HepG2 (cell line): ENCODE measurements around the gene INTS3. TPM values are rescaled to one million over a fixed set of nuclear protein-coding genes. Genes with fewer than 3 reads are reported as not detected.

Experiments
- ATAC-seq: fragments of 200-7000 bp; cut with Tn5 transposase; 3 replicates; pipeline ENCODE4 v1.9.1; 2020; ENCODE audit warnings: mild to moderate bottlenecking, moderate library complexity
- BruUV-seq: library from RNA; stranded (reverse); fragments of 400-500 nt; replicated peaks from 2 replicates; lab custom pipeline; 2021; lab: Mats Ljungman, UMichigan
- CTCF ChIA-PET: fragments of 300-600 bp; formaldehyde crosslinking; extraction: SDS; loops from one replicate; lab custom pipeline; 2021; ENCODE audit warnings: low total read pairs, inconsistent platforms, low intra/inter-chr PET ratio; lab: Yijun Ruan, JAX
- POLR2A ChIA-PET: fragments of 350-600 bp; sonication (Branson Sonifier 250); formaldehyde crosslinking; loops from one replicate; lab custom pipeline; 2020; ENCODE audit warnings: antibody characterized with exemption, inconsistent platforms; lab: Yijun Ruan, JAX
- DNase-seq: peaks from one replicate; pipeline ENCODE4 v3.0.0-alpha.2; 2015; ENCODE audit warnings: low spot score
- FAIRE-seq: peaks from 3 replicates; lab custom pipeline; 2011; peaks lifted over from hg19 to GRCh38; lab: Jason Lieb, UNC
- H2AFZ ChIP-seq: one replicate; pipeline ENCODE4 v1.6.1; 2011; ENCODE audit warnings: low read length, inconsistent platforms
- H3K27ac ChIP-seq: fragments of 300-600 bp; 3 replicates; pipeline ENCODE4 v1.8.0; 2011; ENCODE audit warnings: mixed run types, mild to moderate bottlenecking, mixed read lengths, low read length, inconsistent platforms; ENCODE audit not compliant: insufficient read depth; ENCODE audit errors: extremely low read length
- H3K27me3 ChIP-seq, 2 experiments: fragments of 200-600 bp in 1 of 2; 2 replicates in 1 of 2; 3 replicates in 1 of 2; pipeline versions ENCODE4 v1.6.0 to v1.8.0; 2011; ENCODE audit warnings: low read length in 2 of 2, mild to moderate bottlenecking in 2 of 2, moderate library complexity in 2 of 2, inconsistent platforms in 1 of 2; ENCODE audit not compliant: insufficient read depth in 2 of 2, control insufficient read depth in 1 of 2
- H3K36me3 ChIP-seq, 2 experiments: fragments of 200-600 bp in 1 of 2; replicated peaks in 1 of 2; 2 replicates in 1 of 2; 3 replicates in 1 of 2; pipeline versions ENCODE4 v1.5.1 to v1.8.0; 2011; ENCODE audit warnings: low read length in 2 of 2, inconsistent platforms in 1 of 2; ENCODE audit not compliant: insufficient read depth in 2 of 2, control insufficient read depth in 1 of 2
- H3K4me1 ChIP-seq: 2 replicates; pipeline ENCODE4 v1.5.1; 2012; ENCODE audit warnings: low read length, inconsistent platforms; ENCODE audit not compliant: insufficient read depth
- H3K4me2 ChIP-seq: 2 replicates; pipeline ENCODE4 v1.6.0; 2011; ENCODE audit warnings: low read depth, low read length, inconsistent platforms
- H3K4me3 ChIP-seq, 3 experiments: fragments of 200-600 bp in 1 of 3; sonication (generic), shearing (Covaris generic) in 1 of 3; replicated peaks in 1 of 3; 2 replicates each; pipeline ENCODE4 v1.5.1; 2011 to 2016; ENCODE audit warnings: low read length in 3 of 3, inconsistent platforms in 2 of 3, low read depth in 2 of 3, mild to moderate bottlenecking in 2 of 3, control low read depth in 1 of 3, mixed read lengths in 1 of 3; ENCODE audit not compliant: insufficient read depth in 1 of 3
- H3K79me2 ChIP-seq: one replicate; pipeline ENCODE4 v1.6.1; 2011; ENCODE audit warnings: low read length, inconsistent platforms; ENCODE audit not compliant: insufficient read depth
- H3K9ac ChIP-seq: 2 replicates; pipeline ENCODE4 v1.6.0; 2011; ENCODE audit warnings: mild to moderate bottlenecking, low read depth, low read length, inconsistent platforms; ENCODE audit not compliant: insufficient read depth
- H3K9me3 ChIP-seq: 2 replicates; pipeline ENCODE4 v1.5.1; 2012; ENCODE audit warnings: mild to moderate bottlenecking, low read length
- H4K20me1 ChIP-seq: 2 replicates; pipeline ENCODE4 v1.6.0; 2011; ENCODE audit warnings: inconsistent platforms, mild to moderate bottlenecking, low read length, moderate library complexity; ENCODE audit not compliant: insufficient read depth
- IKZF4 ChIP-seq: sonication (generic); formaldehyde crosslinking; IDR thresholded peaks from 2 replicates; pipeline ENCODE4 v1.5.1; 2020; ENCODE audit warnings: borderline replicate concordance, mild to moderate bottlenecking, low read depth, missing genetic modification reagents; ENCODE audit errors: not compliant biosample characterization
- MBD4 ChIP-seq: IDR thresholded peaks from 2 replicates; pipeline ENCODE4 v1.6.1; 2012; ENCODE audit warnings: low read length, inconsistent platforms, borderline replicate concordance
- MED1 ChIP-seq: sonication (generic); formaldehyde crosslinking; IDR thresholded peaks from 2 replicates; pipeline ENCODE4 v1.4.0; 2020; ENCODE audit warnings: missing genetic modification reagents
- RFX1 ChIP-seq: fragments of 450-650 bp; IDR thresholded peaks from 2 replicates; pipeline ENCODE4 v1.6.1; 2017
- ZNF143 ChIP-seq: sonication (generic); formaldehyde crosslinking; IDR thresholded peaks from 2 replicates; pipeline ENCODE4 v1.4.0; 2020; ENCODE audit warnings: missing genetic modification reagents
- ZNF20 ChIP-seq: sonication (generic); formaldehyde crosslinking; IDR thresholded peaks from 2 replicates; pipeline ENCODE4 v1.4.0; 2020; ENCODE audit warnings: mild to moderate bottlenecking, moderate library complexity, missing genetic modification reagents
- WGBS: methylation state at CpG from one replicate; pipeline ENCODE4 v1.1.6; 2017; ENCODE audit warnings: low lambda C conversion rate; 5-methylcytosine and 5-hydroxymethylcytosine counted together
- in situ Hi-C: cut with HindIII; loops from 2 replicates; pipeline ENCODE4 v1.10.0; 2017; ENCODE audit warnings: low pct_unique_long_range_greater_than_20kb; ENCODE audit not compliant: extremely low pct_ligation_motif_present
- intact Hi-C: fragments of 100-400 bp; cut with micrococcal nuclease; formaldehyde crosslinking; loops from one replicate; pipeline ENCODE4 v1.10.0; 2022; ENCODE audit not compliant: unreplicated experiment
- polyA plus RNA-seq, 8 experiments: library from polyadenylated mRNA; depleted of rRNA in 3 of 8; stranded (reverse) in 7 of 8; unstranded in 1 of 8; fragments of >200 nt; fragmentation: Illumina TruSeq in 4 of 8; extraction: Trizol in 4 of 8; gene quantifications; 2 replicates each; pipeline versions ENCODE4 v1.2.1 to v1.2.3, GENCODE V29; 2011 to 2016; ENCODE audit warnings: low read depth in 4 of 8, missing spikeins in 1 of 8, mixed read lengths in 1 of 8; ENCODE audit not compliant: insufficient read depth in 1 of 8
- total RNA-seq, 5 experiments: library from RNA; depleted of rRNA; stranded (reverse); fragments of >200 nt; fragmentation: Illumina TruSeq; extraction: Trizol; gene quantifications; 2 replicates each; pipeline ENCODE4 v1.2.3, GENCODE V29; 2016; ENCODE audit warnings: low read depth in 1 of 5
- TF ChIP-seq, protein P1 (sequence below): sonication (generic); formaldehyde crosslinking; IDR thresholded peaks from 2 replicates; pipeline ENCODE4 v1.5.0; 2020; ENCODE audit warnings: mild to moderate bottlenecking, missing genetic modification reagents
- TF ChIP-seq, protein P2 (sequence below), 2 experiments: sonication (generic) in 1 of 2; formaldehyde crosslinking in 1 of 2; IDR thresholded peaks; 2 replicates each; pipeline versions ENCODE4 v1.6.1 to v1.9.0; 2014 to 2022; ENCODE audit warnings: antibody characterized with exemption in 1 of 2, borderline replicate concordance in 1 of 2, inconsistent platforms in 1 of 2, low read depth in 1 of 2, missing genetic modification reagents in 1 of 2

INTS3 gene
- total and polyA plus RNA-seq, 2 of the 13 experiments (the other 11 are each of a cell fraction or from before 2014, with no cell fraction given), result 17.2 to 27.2 TPM

DNA sequence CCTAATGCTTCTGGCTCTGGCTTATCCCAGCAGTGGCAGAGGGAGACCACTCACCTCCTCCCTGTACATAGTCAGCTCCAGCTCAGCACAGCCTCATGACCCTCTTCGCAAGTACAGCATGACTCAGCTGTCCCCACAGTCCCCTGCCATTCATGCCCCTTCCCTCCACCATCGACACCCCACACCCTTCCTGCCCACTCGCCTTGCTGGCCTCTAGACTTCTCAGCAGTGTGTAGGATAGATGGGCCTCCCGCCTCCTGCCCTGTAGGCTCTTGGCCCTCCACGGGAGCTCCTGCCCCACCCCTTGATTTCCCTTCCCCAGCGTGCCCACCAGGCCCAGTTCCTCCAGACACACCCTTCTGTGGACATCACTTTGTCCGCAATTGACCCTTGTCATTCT is 39.6 kb upstream of the INTS3 start:
- TF ChIP-seq ZNF143 (CRISPR knock-in tag), result no peak
- no peak for TF ChIP-seq MED1 (CRISPR knock-in tag)
- no peak for TF ChIP-seq RFX1
- POLR2A ChIA-PET, result interaction anchor here (0.5 kb wide), 1 partner anchor 920 kb away, joined by 5 read pairs; no protein-coding TSS in a partner anchor
- Histone ChIP-seq H3K9me3 (no peaks in the 10 kb centered on the region), H3K4me2 (no peak overlapping the region), H2AFZ (no peak overlapping the region), H4K20me1 (no peaks in the 10 kb centered on the region), H3K4me3 (no peak overlapping the region), H3K27me3 (peaks cover 8 to 58% of the 10 kb centered on the region in 2 experiments; a peak in 4 of 5 replicates), H3K79me2 (no peaks in the 10 kb centered on the region), H3K9ac (no peak overlapping the region), H3K27ac (no peak overlapping the region), H3K36me3 (no peaks in the 10 kb centered on the region), H3K4me1 (peaks cover 16% of the 10 kb centered on the region; the same call in 1 of the 2 replicates)
- ATAC-seq, result no peak
- in situ Hi-C loops (loop anchor here (10.0 kb wide), 1 partner anchor 297 kb away; the partner anchor contains the start of gene RAB13), intact Hi-C loops (no loop called here)
- WGBS, result 50% methylated on average over 7 of the region's 7 CpGs
- no peak for FAIRE-seq
- no peak for DNase-seq
- CTCF ChIA-PET, result no interaction called here
- no TSS peak for BruUV-seq

DNA sequence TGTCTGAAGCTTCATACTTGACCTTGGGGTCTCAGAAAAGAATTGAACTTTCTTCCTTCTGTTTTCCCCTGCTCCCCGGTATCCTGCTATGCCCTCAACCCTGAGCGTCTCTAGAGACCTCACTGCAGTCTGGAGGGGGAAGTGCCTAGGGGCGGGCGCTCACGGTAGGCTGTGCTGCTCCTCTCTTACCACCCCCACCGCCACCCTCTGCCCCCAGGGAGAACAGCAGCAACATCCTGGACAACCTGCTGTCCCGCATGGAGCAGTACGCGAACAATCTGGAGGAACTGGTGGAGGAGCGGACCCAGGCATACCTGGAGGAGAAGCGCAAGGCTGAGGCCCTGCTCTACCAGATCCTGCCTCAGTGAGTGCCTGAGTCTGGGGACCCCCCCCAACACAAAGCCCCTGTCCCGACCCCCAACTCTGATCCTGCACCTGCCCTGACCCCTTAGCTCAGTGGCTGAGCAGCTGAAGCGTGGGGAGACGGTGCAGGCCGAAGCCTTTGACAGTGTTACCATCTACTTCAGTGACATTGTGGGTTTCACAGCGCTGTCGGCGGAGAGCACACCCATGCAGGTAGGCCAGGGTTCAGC is 39.0 kb upstream of the INTS3 start:
- H3K79me2 ChIP-seq, result no peaks in the 10 kb centered on the region
- H3K9me3 ChIP-seq, result no peaks in the 10 kb centered on the region
- POLR2A ChIA-PET, result interaction anchor here (0.5 kb wide), 1 partner anchor 920 kb away, joined by 5 read pairs; no protein-coding TSS in a partner anchor
- H3K27me3 ChIP-seq, result peaks cover 7 to 55% of the 10 kb centered on the region in 2 experiments; a peak in 4 of 5 replicates
- in situ Hi-C loops (loop anchor here (10.0 kb wide), 1 partner anchor 296 kb away; the partner anchor contains the start of gene RAB13), intact Hi-C loops (no loop called here)
- no peak overlapping the region for H3K4me2 ChIP-seq
- 26% methylated on average over 2 of the region's 18 CpGs for WGBS
- no peaks in the 10 kb centered on the region for H4K20me1 ChIP-seq
- no peak overlapping the region for H3K27ac ChIP-seq
- H3K4me3 ChIP-seq, result no peak overlapping the region
- no peak overlapping the region for H3K9ac ChIP-seq
- CTCF ChIA-PET, result no interaction called here
- H3K4me1 ChIP-seq, result peaks cover 16% of the 10 kb centered on the region; the same call in 1 of the 2 replicates
- DNase-seq (no peak), ATAC-seq (no peak), FAIRE-seq (no peak)
- H2AFZ ChIP-seq, result no peak overlapping the region
- BruUV-seq, result no TSS peak
- no peaks in the 10 kb centered on the region for H3K36me3 ChIP-seq
- TF ChIP-seq ZNF20 (CRISPR knock-in tag), result no peak
- no peak for TF ChIP-seq MBD4
- TF ChIP-seq IKZF4 (CRISPR knock-in tag), result no peak
- TF ChIP-seq, protein P1, sequence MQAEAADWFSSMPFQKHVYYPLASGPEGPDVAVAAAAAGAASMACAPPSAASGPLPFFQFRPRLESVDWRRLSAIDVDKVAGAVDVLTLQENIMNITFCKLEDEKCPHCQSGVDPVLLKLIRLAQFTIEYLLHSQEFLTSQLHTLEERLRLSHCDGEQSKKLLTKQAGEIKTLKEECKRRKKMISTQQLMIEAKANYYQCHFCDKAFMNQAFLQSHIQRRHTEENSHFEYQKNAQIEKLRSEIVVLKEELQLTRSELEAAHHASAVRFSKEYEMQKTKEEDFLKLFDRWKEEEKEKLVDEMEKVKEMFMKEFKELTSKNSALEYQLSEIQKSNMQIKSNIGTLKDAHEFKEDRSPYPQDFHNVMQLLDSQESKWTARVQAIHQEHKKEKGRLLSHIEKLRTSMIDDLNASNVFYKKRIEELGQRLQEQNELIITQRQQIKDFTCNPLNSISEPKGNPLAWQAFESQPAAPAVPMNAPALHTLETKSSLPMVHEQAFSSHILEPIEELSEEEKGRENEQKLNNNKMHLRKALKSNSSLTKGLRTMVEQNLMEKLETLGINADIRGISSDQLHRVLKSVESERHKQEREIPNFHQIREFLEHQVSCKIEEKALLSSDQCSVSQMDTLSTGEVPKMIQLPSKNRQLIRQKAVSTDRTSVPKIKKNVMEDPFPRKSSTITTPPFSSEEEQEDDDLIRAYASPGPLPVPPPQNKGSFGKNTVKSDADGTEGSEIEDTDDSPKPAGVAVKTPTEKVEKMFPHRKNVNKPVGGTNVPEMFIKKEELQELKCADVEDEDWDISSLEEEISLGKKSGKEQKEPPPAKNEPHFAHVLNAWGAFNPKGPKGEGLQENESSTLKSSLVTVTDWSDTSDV (CRISPR knock-in tag), result no peak
- TF ChIP-seq, protein P2, sequence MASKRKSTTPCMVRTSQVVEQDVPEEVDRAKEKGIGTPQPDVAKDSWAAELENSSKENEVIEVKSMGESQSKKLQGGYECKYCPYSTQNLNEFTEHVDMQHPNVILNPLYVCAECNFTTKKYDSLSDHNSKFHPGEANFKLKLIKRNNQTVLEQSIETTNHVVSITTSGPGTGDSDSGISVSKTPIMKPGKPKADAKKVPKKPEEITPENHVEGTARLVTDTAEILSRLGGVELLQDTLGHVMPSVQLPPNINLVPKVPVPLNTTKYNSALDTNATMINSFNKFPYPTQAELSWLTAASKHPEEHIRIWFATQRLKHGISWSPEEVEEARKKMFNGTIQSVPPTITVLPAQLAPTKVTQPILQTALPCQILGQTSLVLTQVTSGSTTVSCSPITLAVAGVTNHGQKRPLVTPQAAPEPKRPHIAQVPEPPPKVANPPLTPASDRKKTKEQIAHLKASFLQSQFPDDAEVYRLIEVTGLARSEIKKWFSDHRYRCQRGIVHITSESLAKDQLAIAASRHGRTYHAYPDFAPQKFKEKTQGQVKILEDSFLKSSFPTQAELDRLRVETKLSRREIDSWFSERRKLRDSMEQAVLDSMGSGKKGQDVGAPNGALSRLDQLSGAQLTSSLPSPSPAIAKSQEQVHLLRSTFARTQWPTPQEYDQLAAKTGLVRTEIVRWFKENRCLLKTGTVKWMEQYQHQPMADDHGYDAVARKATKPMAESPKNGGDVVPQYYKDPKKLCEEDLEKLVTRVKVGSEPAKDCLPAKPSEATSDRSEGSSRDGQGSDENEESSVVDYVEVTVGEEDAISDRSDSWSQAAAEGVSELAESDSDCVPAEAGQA (IDR thresholded peaks at IDR 0.05; ENCODE audit: low read depth), result no peak
- TF ChIP-seq, protein P2 (CRISPR knock-in tag; IDR thresholded peaks at IDR 0.05; ENCODE audit: borderline replicate concordance), result no peak
